Liver (tissue), 9 donors: ENCODE results near the gene S100PBP. TPM values are rescaled to one million over a fixed set of nuclear protein-coding genes. Genes with fewer than 3 reads are reported as not detected.

ENCODE experiments used
- DNase-seq: peaks from one replicate; pipeline ENCODE4 v3.0.0-alpha.2; 2017; ENCODE audit warnings: low spot score
- H3K27ac ChIP-seq, 2 donors: one replicate each; pipeline ENCODE4 v1.7.0; 2013; ENCODE audit warnings: inconsistent platforms in 2 of 2, low read length in 2 of 2, control low read depth in 1 of 2, low read depth in 1 of 2, mild to moderate bottlenecking in 1 of 2
- H3K27me3 ChIP-seq, 4 donors: one replicate each; pipeline versions ENCODE4 v1.6.1 to v1.7.0; 2013; ENCODE audit warnings: low read length in 3 of 4, inconsistent platforms in 1 of 4, mild to moderate bottlenecking in 1 of 4, moderate library complexity in 1 of 4; ENCODE audit not compliant: control insufficient read depth in 4 of 4, insufficient read depth in 4 of 4
- H3K36me3 ChIP-seq, 4 donors: one replicate each; pipeline versions ENCODE4 v1.6.1 to v1.7.0; 2013; ENCODE audit warnings: low read length in 3 of 4, mild to moderate bottlenecking in 3 of 4, low read depth in 1 of 4, moderate library complexity in 1 of 4; ENCODE audit not compliant: control insufficient read depth in 4 of 4, insufficient read depth in 3 of 4
- H3K4me1 ChIP-seq, 4 donors: one replicate each; pipeline versions ENCODE4 v1.6.1 to v1.7.0; 2013; ENCODE audit warnings: low read length in 3 of 4, mild to moderate bottlenecking in 3 of 4, moderate library complexity in 1 of 4; ENCODE audit not compliant: control insufficient read depth in 4 of 4, insufficient read depth in 4 of 4
- H3K4me3 ChIP-seq, 3 donors: one replicate each; pipeline versions ENCODE4 v1.6.1 to v1.7.0; 2013; ENCODE audit warnings: low read length in 3 of 3, control low read depth in 1 of 3, low read depth in 1 of 3, mild to moderate bottlenecking in 1 of 3
- H3K9ac ChIP-seq, 2 donors: one replicate each; pipeline ENCODE4 v1.7.0; 2013; ENCODE audit warnings: low read length in 2 of 2, mild to moderate bottlenecking in 2 of 2, moderate library complexity in 2 of 2, control low read depth in 1 of 2, low read depth in 1 of 2
- H3K9me3 ChIP-seq, 4 donors: one replicate each; pipeline versions ENCODE4 v1.6.1 to v1.7.0; 2013; ENCODE audit warnings: low read length in 3 of 4; ENCODE audit not compliant: control insufficient read depth in 4 of 4
- EGR1 ChIP-seq, 2 donors: IDR thresholded peaks; 2 replicates each; pipeline ENCODE4 v1.6.1; 2016 to 2018; ENCODE audit warnings: antibody characterized with exemption in 2 of 2, low read depth in 2 of 2
- FOXA2 ChIP-seq: IDR thresholded peaks from 2 replicates; pipeline ENCODE4 v1.6.1; 2016; ENCODE audit warnings: antibody characterized with exemption
- HNF4A ChIP-seq, 2 donors: conservative IDR thresholded peaks; 2 replicates each; pipeline ENCODE4 v1.6.1; 2016; ENCODE audit warnings: antibody characterized with exemption in 2 of 2, mild to moderate bottlenecking in 2 of 2
- HNF4G ChIP-seq: IDR thresholded peaks from 2 replicates; pipeline ENCODE4 v1.6.1; 2016; ENCODE audit warnings: antibody characterized with exemption
- JUND ChIP-seq, 2 donors: IDR thresholded peaks; 2 replicates each; pipeline ENCODE4 v1.6.1; 2016; ENCODE audit warnings: antibody characterized with exemption in 2 of 2
- NR2F2 ChIP-seq: IDR thresholded peaks from 2 replicates; pipeline ENCODE4 v1.6.1; 2016; ENCODE audit warnings: antibody characterized with exemption
- RAD21 ChIP-seq, 2 donors: IDR thresholded peaks; 2 replicates each; pipeline ENCODE4 v1.6.1; 2016; ENCODE audit warnings: antibody characterized with exemption in 2 of 2, mild to moderate bottlenecking in 2 of 2
- RXRA ChIP-seq, 2 donors: IDR thresholded peaks; 2 replicates each; pipeline ENCODE4 v1.6.1; 2017 to 2018; ENCODE audit warnings: antibody characterized with exemption in 2 of 2, mild to moderate bottlenecking in 1 of 2
- SP1 ChIP-seq: IDR thresholded peaks from 2 replicates; pipeline ENCODE4 v1.6.1; 2018; ENCODE audit warnings: antibody characterized with exemption, mild to moderate bottlenecking
- ZBTB33 ChIP-seq: IDR thresholded peaks from 2 replicates; pipeline ENCODE4 v1.6.1; 2016; ENCODE audit warnings: antibody characterized with exemption
- WGBS: extraction: QIAGEN DNeasy Blood & Tissue Kit; methylation state at CpG from one replicate; pipeline ENCODE4 v1.1.7; 2013; 5-methylcytosine and 5-hydroxymethylcytosine counted together
- polyA plus RNA-seq, 2 donors: library from polyadenylated mRNA; stranded (reverse) in 1 of 2; unstranded in 1 of 2; fragments of 200-250 nt in 1 of 2; fragments of >200 nt in 1 of 2; fragmentation: Nextera tagmentation in 1 of 2; extraction: Ambion mirVana in 1 of 2; gene quantifications; one replicate each; pipeline versions ENCODE4 v1.2.1 to v1.2.3, GENCODE V29; 2013 to 2015
- total RNA-seq, 2 donors: library from RNA; depleted of rRNA; stranded (reverse); fragments of >200 nt; gene quantifications; one replicate each; pipeline ENCODE4 v1.2.3, GENCODE V29; 2014
- donor health status: healthy.
- donor health status: healthy.
- donor health status: healthy.
- donor health status: healthy.
- donor health status: healthy.

S100PBP gene
- total and polyA plus RNA-seq, 4 donors, result 1.9 to 24.8 (median 11.1) TPM

GRCh38 chr1:32868806-32869455 is 51.5 kb downstream of the S100PBP start:
- H3K9ac ChIP-seq, result no peak overlapping the region
- WGBS, result 92% methylated on average over 9 of the region's 9 CpGs
- no peaks in the 10 kb centered on the region for H3K9me3 ChIP-seq
- no peak for DNase-seq
- no peak overlapping the region for H3K4me3 ChIP-seq
- H3K27ac ChIP-seq, result no peak overlapping the region
- peaks cover 2 to 42% (median 33%) of the 10 kb centered on the region in 4 donors for H3K4me1 ChIP-seq
- no peaks in the 10 kb centered on the region for H3K27me3 ChIP-seq
- H3K36me3 ChIP-seq, result no peaks in the 10 kb centered on the region
- no peak for TF ChIP-seq HNF4A (conservative IDR thresholded peaks at IDR 0.05)

GRCh38 chr1:32869923-32870614 is 52.6 kb downstream of the S100PBP start:
- no peak overlapping the region for H3K27ac ChIP-seq
- H3K36me3 ChIP-seq, result no peaks in the 10 kb centered on the region
- TF ChIP-seq RAD21 (IDR thresholded peaks at IDR 0.05) (no peak), RXRA (IDR thresholded peaks at IDR 0.05) (no peak)
- H3K4me1 ChIP-seq, result peaks cover 2 to 31% (median 25%) of the 10 kb centered on the region in 4 donors
- no peaks in the 10 kb centered on the region for H3K27me3 ChIP-seq
- DNase-seq, result no peak
- no peaks in the 10 kb centered on the region for H3K9me3 ChIP-seq
- H3K4me3 ChIP-seq, result peak overlapping the region; percentile 44 to 63 (median 55)
- peak overlapping the region in 1 of 2 donors; percentile 63 for H3K9ac ChIP-seq
- WGBS, result 41% methylated on average over 16 of the region's 16 CpGs

- WGBS, result 2% methylated on average over 99 of the region's 99 CpGs
- H3K27ac ChIP-seq, result no peak within 1 kb of the TSS
- peak within 1 kb of the TSS; percentile 47 to 63 (median 58) for H3K4me3 ChIP-seq
- DNase-seq, result no peak
- peak within 1 kb of the TSS in 1 of 2 donors; percentile 63 for H3K9ac ChIP-seq
- TF ChIP-seq SP1 (no peak), ZBTB33 (no peak), FOXA2 (no peak), EGR1 (IDR thresholded peaks at IDR 0.05; ENCODE audit: low read depth in 2 of 2) (no peak), JUND (IDR thresholded peaks at IDR 0.05) (no peak), NR2F2 (no peak), HNF4G (no peak)
- H3K4me1 ChIP-seq, result peaks cover 2 to 27% (median 21%) of the 10 kb centered on the region in 4 donors
- H3K27me3 ChIP-seq, result no peaks in the 10 kb centered on the region
- H3K36me3 ChIP-seq, result no peaks in the 10 kb centered on the region
- no peaks in the 10 kb centered on the region for H3K9me3 ChIP-seq
Observed at GRCh38 chr1:32870615-32871363, 53.3 kb downstream of the S100PBP start, which contains the start of gene FNDC5. Gene FNDC5, minus strand, starts transcription at chr1:32870912.
